Measurements from ENCODE around the gene HAPLN2.

DNA sequence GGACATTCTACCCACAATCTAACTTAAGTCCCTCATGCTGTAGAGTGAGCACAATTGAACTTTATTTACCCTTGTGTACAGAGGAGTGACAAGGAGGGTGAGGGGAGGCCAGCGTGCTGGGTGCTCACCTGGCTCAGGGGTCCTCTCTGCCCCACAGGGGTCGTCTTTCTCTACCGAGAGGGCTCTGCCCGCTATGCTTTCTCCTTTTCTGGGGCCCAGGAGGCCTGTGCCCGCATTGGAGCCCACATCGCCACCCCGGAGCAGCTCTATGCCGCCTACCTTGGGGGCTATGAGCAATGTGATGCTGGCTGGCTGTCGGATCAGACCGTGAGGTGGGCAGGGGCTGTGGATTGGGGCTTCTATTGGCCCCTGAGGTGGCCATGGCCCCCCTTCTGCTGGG, 28.1 kb downstream of the HAPLN2 start:
- TF ChIP-seq, protein P1, sequence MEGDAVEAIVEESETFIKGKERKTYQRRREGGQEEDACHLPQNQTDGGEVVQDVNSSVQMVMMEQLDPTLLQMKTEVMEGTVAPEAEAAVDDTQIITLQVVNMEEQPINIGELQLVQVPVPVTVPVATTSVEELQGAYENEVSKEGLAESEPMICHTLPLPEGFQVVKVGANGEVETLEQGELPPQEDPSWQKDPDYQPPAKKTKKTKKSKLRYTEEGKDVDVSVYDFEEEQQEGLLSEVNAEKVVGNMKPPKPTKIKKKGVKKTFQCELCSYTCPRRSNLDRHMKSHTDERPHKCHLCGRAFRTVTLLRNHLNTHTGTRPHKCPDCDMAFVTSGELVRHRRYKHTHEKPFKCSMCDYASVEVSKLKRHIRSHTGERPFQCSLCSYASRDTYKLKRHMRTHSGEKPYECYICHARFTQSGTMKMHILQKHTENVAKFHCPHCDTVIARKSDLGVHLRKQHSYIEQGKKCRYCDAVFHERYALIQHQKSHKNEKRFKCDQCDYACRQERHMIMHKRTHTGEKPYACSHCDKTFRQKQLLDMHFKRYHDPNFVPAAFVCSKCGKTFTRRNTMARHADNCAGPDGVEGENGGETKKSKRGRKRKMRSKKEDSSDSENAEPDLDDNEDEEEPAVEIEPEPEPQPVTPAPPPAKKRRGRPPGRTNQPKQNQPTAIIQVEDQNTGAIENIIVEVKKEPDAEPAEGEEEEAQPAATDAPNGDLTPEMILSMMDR (IDR thresholded peaks at IDR 0.05) = no peak
- TF ChIP-seq POLR2A (IDR thresholded peaks at IDR 0.05) = no peak
